Left renal cortex interstitium (tissue), 4 donors: Measurements from ENCODE around the gene BCL2L12. TPM values are rescaled to one million over a fixed set of nuclear protein-coding genes. Genes with fewer than 3 reads are reported as not detected.

Experiments
- DNase-seq, 4 donors: peaks; one replicate each; pipeline ENCODE4 v3.0.0-alpha.2; 2013; ENCODE audit warnings: low read depth in 4 of 4, low spot score in 2 of 4, missing footprints in 1 of 4
- polyA plus RNA-seq, 4 donors: library from polyadenylated mRNA; unstranded; fragments of 120-200 nt; gene quantifications; one replicate each; pipeline ENCODE4 v1.2.1, GENCODE V29; 2013; ENCODE audit not compliant: insufficient read length in 4 of 4

The BCL2L12 gene
- polyA plus RNA-seq, 4 donors, result 17.6 to 33.9 (median 31.0) TPM

- peak; percentile 92 to 99 (median 96) for DNase-seq
Observed at GRCh38 chr19:49641688-49642491, 23.8 kb upstream of the BCL2L12 start, which contains the start of gene SCAF1. Gene SCAF1, plus strand, starts transcription at chr19:49642209. Its CDS starts 2,818 bp downstream, at chr19:49645027.

DNA sequence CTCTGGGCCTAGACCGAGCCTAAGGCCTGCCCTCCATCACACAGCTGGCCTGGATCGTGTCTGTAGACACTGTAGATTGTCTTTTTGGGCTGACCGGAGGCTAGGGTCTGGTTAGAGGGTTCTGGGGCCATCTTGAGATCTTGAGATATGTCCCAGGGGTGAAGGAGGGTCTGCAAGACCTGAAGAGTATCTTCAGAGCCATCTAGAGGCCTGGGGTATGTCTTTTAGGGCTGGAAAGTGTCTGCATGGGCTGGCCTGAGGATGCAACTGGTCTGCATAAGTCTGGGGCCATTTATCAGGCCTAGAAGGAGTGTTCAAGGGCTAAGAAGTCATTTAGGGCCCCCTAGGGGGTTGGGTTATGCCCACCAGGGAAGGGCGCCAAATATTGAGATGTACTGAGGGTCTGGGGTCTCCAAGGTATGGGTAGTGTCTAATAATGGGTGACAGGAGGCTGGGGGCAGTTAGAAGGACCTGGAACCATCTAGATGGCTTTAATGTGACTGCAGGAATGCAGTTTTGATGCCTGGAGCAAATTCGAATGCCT lies 23.2 kb upstream of the BCL2L12 start:
- no peak for DNase-seq

DNA sequence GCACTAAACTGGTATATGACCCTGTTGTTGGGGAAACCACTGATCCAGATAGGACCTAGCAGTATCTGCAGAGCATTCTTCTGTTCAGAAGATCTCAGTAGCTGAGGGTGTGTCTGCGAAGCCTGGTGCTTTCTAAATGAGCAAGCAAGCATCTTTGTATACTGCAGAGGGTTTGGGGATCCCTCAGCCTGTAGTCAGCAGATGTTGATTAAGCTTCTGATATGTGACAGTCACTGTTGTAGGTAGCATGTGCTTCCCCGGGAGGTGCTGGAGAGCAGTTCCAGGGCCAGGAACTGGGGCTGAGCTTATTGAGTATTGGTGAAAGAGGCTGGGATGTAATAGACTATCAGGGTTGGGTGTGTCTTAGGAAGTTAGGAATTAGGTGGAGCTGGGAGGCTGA lies 22.3 kb upstream of the BCL2L12 start:
- DNase-seq, result no peak

- DNase-seq, result no peak
Observed at GRCh38 chr19:49645592-49645991, 20.1 kb upstream of the BCL2L12 start.

DNA sequence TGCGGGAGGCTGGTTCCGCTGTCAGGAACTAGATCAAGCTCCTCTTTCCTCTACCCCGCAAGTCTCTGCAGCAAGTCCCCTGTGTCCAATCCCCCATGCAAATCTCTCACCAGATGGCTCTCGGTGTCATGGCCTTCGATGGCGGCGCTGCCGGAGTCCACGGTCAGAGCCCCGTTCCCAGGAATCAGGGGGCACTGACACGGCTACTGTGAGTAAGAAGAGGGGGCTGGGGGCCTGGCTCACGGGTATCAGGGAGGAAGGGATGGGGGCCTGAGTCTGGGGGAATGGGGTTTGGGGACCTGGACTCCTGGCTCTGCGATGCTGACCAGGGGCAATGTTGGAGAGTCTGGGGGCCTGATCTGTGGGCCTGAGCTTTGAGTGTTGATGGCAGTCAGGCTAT lies 19.7 kb upstream of the BCL2L12 start:
- no peak for DNase-seq

- DNase-seq, result no peak
Observed at GRCh38 chr19:49646586-49646985, 19.1 kb upstream of the BCL2L12 start.

DNA sequence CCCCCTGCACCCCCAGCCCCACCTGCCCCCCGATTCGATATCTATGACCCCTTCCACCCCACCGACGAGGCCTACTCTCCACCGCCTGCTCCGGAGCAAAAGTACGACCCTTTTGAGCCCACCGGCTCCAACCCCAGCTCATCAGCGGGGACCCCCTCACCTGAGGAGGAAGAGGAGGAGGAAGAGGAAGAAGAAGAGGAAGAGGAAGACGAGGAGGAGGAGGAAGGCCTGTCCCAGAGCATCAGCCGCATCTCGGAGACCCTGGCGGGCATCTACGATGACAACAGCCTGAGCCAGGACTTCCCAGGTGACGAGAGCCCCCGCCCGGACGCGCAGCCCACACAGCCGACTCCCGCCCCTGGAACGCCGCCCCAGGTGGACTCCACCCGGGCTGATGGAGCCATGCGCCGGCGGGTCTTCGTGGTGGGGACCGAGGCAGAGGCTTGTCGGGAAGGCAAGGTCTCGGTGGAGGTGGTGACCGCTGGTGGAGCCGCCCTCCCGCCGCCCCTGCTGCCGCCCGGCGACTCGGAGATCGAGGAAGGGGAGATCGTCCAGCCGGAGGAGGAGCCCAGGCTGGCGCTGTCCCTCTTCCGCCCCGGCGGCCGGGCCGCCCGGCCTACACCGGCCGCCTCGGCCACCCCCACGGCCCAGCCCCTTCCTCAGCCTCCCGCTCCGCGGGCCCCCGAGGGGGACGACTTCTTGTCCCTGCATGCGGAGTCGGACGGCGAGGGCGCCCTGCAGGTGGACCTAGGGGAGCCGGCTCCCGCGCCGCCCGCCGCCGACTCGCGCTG lies 14.5 kb upstream of the BCL2L12 start:
- DNase-seq, result no peak

- no peak for DNase-seq
Observed at GRCh38 chr19:49651820-49652550, 13.7 kb upstream of the BCL2L12 start.

GRCh38 chr19:49652551-49653465 lies 12.9 kb upstream of the BCL2L12 start:
- DNase-seq, result no peak

DNA sequence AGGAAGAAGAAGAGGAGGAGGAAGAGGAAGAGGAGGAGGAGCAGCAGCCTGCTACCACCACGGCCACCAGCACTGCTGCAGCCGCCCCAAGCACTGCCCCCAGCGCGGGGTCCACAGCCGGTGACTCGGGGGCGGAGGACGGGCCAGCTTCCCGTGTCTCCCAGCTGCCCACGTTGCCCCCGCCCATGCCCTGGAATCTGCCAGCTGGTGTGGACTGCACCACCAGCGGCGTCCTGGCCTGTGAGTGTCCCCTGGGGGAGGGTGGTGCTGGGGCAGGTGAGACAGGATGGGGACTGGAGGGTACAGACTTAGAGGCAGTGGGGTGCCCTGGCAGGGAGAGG lies 12.3 kb upstream of the BCL2L12 start:
- no peak for DNase-seq

- no peak for DNase-seq
Observed at GRCh38 chr19:49654581-49654980, 11.2 kb upstream of the BCL2L12 start.

DNA sequence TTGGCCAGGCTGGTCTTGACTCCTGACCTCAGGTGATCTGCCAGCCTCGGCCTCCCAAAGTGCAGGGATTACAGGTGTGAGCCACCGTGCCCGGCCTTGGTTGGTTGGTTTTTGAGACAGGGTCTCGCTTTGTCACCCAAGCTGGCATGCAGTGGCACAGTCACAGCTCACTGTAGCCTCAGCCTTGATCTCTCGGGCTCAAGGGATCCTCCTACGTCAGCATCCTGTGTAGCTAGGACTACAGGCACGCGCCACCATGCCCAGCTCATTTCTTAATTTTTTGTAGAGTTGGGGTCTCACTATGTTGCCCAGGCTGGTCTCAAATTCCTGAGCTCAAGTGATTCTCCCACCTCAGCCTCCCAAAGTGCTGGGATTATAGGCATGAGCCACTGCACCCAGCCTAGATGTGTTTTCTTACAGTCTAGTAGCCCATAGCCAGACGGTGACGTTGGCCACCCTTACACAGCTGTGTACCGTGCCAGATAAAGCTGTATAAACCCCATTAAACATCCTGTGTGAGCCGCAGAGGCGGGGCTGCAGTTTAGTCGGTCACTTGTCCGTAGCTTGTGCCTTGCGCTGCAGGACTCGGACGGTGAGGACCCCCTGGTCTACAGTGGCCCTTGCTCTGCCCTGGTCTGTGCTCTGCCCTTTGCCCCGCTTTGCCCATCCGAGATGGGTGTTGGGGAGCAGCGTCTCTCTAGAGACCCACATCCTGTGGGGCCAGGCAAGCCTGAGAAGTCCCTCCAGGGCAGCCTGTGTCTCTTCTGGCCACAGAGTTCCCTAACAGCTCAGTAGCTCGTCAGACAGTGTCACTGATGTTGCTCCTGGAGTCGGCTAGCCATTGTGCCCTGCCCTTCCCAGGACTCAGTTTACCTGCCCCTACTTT lies 9.9 kb upstream of the BCL2L12 start:
- no peak for DNase-seq

DNA sequence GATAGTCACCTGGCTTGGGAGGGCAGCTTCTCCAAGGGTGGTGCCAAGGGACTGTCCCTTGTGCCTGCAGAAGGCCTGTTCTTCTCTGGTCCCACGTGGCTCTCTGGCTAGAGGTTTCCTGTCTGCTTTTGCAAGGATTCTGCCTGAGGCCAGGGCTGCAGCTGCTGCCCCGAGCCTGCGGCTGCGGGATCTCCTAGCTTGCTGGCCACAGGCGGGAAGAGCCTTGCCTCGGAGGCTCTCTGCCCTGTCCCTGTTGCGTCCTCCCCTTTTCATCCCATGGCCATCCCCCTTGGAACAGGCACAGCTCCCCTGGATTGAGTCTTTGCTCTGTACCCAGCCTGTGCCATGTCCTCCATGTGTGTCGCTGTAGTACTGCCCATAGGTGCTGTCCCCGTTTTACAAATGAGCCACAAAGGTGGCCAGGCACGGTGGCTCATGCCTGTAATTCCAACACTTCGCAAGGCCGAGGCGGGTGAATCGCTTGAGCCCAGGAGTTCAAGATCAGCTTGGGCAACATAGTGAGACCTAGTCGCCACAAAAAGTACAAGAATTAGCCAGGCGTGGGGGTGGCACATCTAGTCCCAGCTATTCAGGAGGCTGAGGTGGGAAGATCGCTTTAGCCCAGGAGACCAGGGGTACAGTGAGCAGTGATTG lies 9.2 kb upstream of the BCL2L12 start:
- DNase-seq, result no peak

GRCh38 chr19:49657493-49658138 lies 8.1 kb upstream of the BCL2L12 start:
- no peak for DNase-seq

DNA sequence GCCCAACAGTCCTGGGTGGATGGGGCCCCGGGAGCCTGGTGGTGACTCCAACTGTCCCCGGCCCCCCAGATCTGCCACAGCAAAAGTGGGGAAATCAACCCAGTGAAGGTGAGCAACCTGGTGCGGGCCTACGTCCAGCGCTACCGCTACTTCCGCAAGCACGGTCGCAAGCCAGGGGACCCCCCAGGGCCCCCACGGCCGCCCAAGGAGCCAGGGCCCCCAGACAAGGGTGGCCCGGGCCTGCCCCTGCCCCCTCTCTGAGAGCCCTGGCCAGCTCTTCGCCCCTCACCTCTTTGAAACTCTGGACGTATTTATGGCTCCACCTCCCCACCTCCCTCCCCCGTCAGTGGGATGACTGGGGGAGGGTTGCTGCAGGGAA lies 7.6 kb upstream of the BCL2L12 start:
- no peak for DNase-seq

DNA sequence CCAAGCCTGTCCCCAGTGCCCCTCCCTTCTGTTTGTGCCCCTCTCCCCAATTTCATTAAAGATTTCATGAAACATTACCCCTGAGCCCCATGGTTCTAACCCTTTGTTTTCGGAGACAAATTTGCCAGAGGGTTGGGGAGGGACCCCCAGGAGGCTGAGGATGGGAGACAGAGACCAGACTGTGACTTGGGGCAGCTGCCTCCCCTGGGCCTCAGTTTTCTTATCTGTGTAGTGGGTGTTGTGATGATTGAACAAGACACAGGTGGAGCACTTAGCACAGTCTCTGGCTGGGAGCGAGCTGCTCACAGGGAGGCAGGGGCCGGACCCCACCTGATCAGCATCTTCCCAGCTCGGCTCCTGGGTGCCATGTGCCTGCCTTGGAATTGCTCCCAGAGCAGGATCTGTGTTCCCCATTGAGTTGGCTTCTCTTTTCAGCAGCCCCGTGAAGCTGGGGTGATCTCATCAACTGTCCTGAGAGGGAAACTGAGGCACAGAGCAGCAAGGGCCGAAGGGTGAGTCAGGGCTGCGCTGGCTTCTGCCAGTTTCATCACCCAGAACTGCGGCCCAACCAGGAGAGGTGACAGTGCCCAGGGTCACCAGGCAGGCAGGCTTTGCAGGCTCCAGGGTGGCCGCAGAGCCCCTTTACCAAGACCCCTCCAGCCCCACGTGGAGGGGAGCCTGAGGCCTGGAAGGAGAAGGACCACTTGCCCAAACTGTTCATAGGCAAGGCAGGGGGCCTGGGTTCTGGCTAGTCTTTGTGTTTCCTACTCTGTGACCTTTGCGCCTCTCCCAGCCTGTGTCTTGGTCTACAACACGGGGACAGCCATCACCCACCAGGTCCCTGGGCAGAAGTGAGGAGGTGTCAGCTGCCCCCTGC lies 6.9 kb upstream of the BCL2L12 start:
- no peak for DNase-seq

GRCh38 chr19:49660338-49660961 lies 5.3 kb upstream of the BCL2L12 start:
- no peak for DNase-seq
